Measurements from ENCODE around the gene PRDM11.

PRDM11 gene

GRCh38 chr11:45141171-45141570, 5.3 kb upstream of the PRDM11 start:
- Histone ChIP-seq H3K27me3 (ENCODE audit: control insufficient read depth in 5 of 5, insufficient read depth in 4 of 5, low read length in 5 of 5) (peaks cover 0 to 2% (median 0%) of the 10 kb centered on the region in 5 donors), H3K9ac (ENCODE audit: low read length in 5 of 5) (no peak overlapping the region), H3K4me1 (ENCODE audit: control insufficient read depth in 5 of 5, insufficient read depth in 5 of 5, low read length in 5 of 5) (peaks cover 0 to 11% (median 10%) of the 10 kb centered on the region in 5 donors), H3K4me3 (ENCODE audit: low read depth in 1 of 5, low read length in 5 of 5) (no peak overlapping the region), H3K27ac (ENCODE audit: low read depth, low read length) (no peak overlapping the region), H3K9me3 (ENCODE audit: control insufficient read depth in 5 of 5, low read length in 5 of 5) (no peaks in the 10 kb centered on the region), H3K36me3 (ENCODE audit: control insufficient read depth in 5 of 5, insufficient read depth in 5 of 5, low read length in 5 of 5) (no peaks in the 10 kb centered on the region)

GRCh38 chr11:45141631-45142030, 4.8 kb upstream of the PRDM11 start:
- Histone ChIP-seq H3K4me1 (ENCODE audit: control insufficient read depth in 5 of 5, insufficient read depth in 5 of 5, low read length in 5 of 5) (peaks cover 0 to 11% (median 10%) of the 10 kb centered on the region in 5 donors), H3K36me3 (ENCODE audit: control insufficient read depth in 5 of 5, insufficient read depth in 5 of 5, low read length in 5 of 5) (no peaks in the 10 kb centered on the region), H3K27ac (ENCODE audit: low read depth, low read length) (no peak overlapping the region), H3K27me3 (ENCODE audit: control insufficient read depth in 5 of 5, insufficient read depth in 4 of 5, low read length in 5 of 5) (peaks cover 0 to 2% (median 0%) of the 10 kb centered on the region in 5 donors), H3K9me3 (ENCODE audit: control insufficient read depth in 5 of 5, low read length in 5 of 5) (no peaks in the 10 kb centered on the region), H3K4me3 (ENCODE audit: low read depth in 1 of 5, low read length in 5 of 5) (no peak overlapping the region), H3K9ac (ENCODE audit: low read length in 5 of 5) (no peak overlapping the region)

GRCh38 chr11:45142241-45143055, 4.0 kb upstream of the PRDM11 start:
- Histone ChIP-seq H3K27me3 (ENCODE audit: control insufficient read depth in 5 of 5, insufficient read depth in 4 of 5, low read length in 5 of 5) (peaks cover 0 to under 1% (median 0%) of the 10 kb centered on the region in 5 donors), H3K9me3 (ENCODE audit: control insufficient read depth in 5 of 5, low read length in 5 of 5) (no peaks in the 10 kb centered on the region), H3K9ac (ENCODE audit: low read length in 5 of 5) (no peak overlapping the region), H3K27ac (ENCODE audit: low read depth, low read length) (no peak overlapping the region), H3K4me1 (ENCODE audit: control insufficient read depth in 5 of 5, insufficient read depth in 5 of 5, low read length in 5 of 5) (peaks cover 0 to 13% (median 12%) of the 10 kb centered on the region in 5 donors), H3K4me3 (ENCODE audit: low read depth in 1 of 5, low read length in 5 of 5) (no peak overlapping the region), H3K36me3 (ENCODE audit: control insufficient read depth in 5 of 5, insufficient read depth in 5 of 5, low read length in 5 of 5) (no peaks in the 10 kb centered on the region)

- Histone ChIP-seq H3K27me3 (ENCODE audit: control insufficient read depth in 5 of 5, insufficient read depth in 4 of 5, low read length in 5 of 5) (no peaks in the 10 kb centered on the region), H3K4me3 (ENCODE audit: low read depth in 1 of 5, low read length in 5 of 5) (no peak overlapping the region), H3K4me1 (ENCODE audit: control insufficient read depth in 5 of 5, insufficient read depth in 5 of 5, low read length in 5 of 5) (peaks cover 0 to 23% (median 21%) of the 10 kb centered on the region in 5 donors), H3K9ac (ENCODE audit: low read length in 5 of 5) (no peak overlapping the region), H3K9me3 (ENCODE audit: control insufficient read depth in 5 of 5, low read length in 5 of 5) (no peaks in the 10 kb centered on the region), H3K36me3 (ENCODE audit: control insufficient read depth in 5 of 5, insufficient read depth in 5 of 5, low read length in 5 of 5) (no peaks in the 10 kb centered on the region), H3K27ac (ENCODE audit: low read depth, low read length) (no peak overlapping the region)
Observed at GRCh38 chr11:45143494-45143893, 2.9 kb upstream of the PRDM11 start.

GRCh38 chr11:45144126-45145082, 2.0 kb upstream of the PRDM11 start:
- Histone ChIP-seq H3K4me3 (ENCODE audit: low read depth in 1 of 5, low read length in 5 of 5) (no peak overlapping the region), H3K27me3 (ENCODE audit: control insufficient read depth in 5 of 5, insufficient read depth in 4 of 5, low read length in 5 of 5) (no peaks in the 10 kb centered on the region), H3K4me1 (ENCODE audit: control insufficient read depth in 5 of 5, insufficient read depth in 5 of 5, low read length in 5 of 5) (peaks cover 0 to 24% (median 21%) of the 10 kb centered on the region in 5 donors), H3K36me3 (ENCODE audit: control insufficient read depth in 5 of 5, insufficient read depth in 5 of 5, low read length in 5 of 5) (no peaks in the 10 kb centered on the region), H3K9ac (ENCODE audit: low read length in 5 of 5) (no peak overlapping the region), H3K9me3 (ENCODE audit: control insufficient read depth in 5 of 5, low read length in 5 of 5) (no peaks in the 10 kb centered on the region), H3K27ac (ENCODE audit: low read depth, low read length) (no peak overlapping the region)

- Histone ChIP-seq H3K4me1 (ENCODE audit: control insufficient read depth in 5 of 5, insufficient read depth in 5 of 5, low read length in 5 of 5) (peaks cover 0 to 24% (median 21%) of the 10 kb centered on the region in 5 donors), H3K4me3 (ENCODE audit: low read depth in 1 of 5, low read length in 5 of 5) (peak overlapping the region in 1 of 5 donors; percentile 66), H3K9me3 (ENCODE audit: control insufficient read depth in 5 of 5, low read length in 5 of 5) (peaks cover 0 to 3% (median 0%) of the 10 kb centered on the region in 5 donors), H3K27ac (ENCODE audit: low read depth, low read length) (no peak overlapping the region), H3K36me3 (ENCODE audit: control insufficient read depth in 5 of 5, insufficient read depth in 5 of 5, low read length in 5 of 5) (no peaks in the 10 kb centered on the region), H3K27me3 (ENCODE audit: control insufficient read depth in 5 of 5, insufficient read depth in 4 of 5, low read length in 5 of 5) (no peaks in the 10 kb centered on the region), H3K9ac (ENCODE audit: low read length in 5 of 5) (no peak overlapping the region)
Observed at GRCh38 chr11:45145083-45145378, 1.4 kb upstream of the PRDM11 start.

GRCh38 chr11:45145379-45146071, 914 bp upstream of the PRDM11 start:
- Histone ChIP-seq H3K27ac (ENCODE audit: low read depth, low read length) (peak overlapping the region; percentile 95), H3K27me3 (ENCODE audit: control insufficient read depth in 5 of 5, insufficient read depth in 4 of 5, low read length in 5 of 5) (no peaks in the 10 kb centered on the region), H3K4me3 (ENCODE audit: low read depth in 1 of 5, low read length in 5 of 5) (peak overlapping the region; percentile 64 to 83 (median 73)), H3K4me1 (ENCODE audit: control insufficient read depth in 5 of 5, insufficient read depth in 5 of 5, low read length in 5 of 5) (peaks cover 0 to 24% (median 21%) of the 10 kb centered on the region in 5 donors), H3K9ac (ENCODE audit: low read length in 5 of 5) (peak overlapping the region in 4 of 5 donors; percentile 66 to 90 (median 84)), H3K9me3 (ENCODE audit: control insufficient read depth in 5 of 5, low read length in 5 of 5) (peaks cover 0 to 3% (median 0%) of the 10 kb centered on the region in 5 donors), H3K36me3 (ENCODE audit: control insufficient read depth in 5 of 5, insufficient read depth in 5 of 5, low read length in 5 of 5) (no peaks in the 10 kb centered on the region)

- Histone ChIP-seq H3K9me3 (ENCODE audit: control insufficient read depth in 5 of 5, low read length in 5 of 5) (peaks cover 0 to 3% (median 0%) of the 10 kb centered on the region in 5 donors), H3K9ac (ENCODE audit: low read length in 5 of 5) (peak overlapping the region; percentile 59 to 88 (median 79)), H3K4me3 (ENCODE audit: low read depth in 1 of 5, low read length in 5 of 5) (peak overlapping the region; percentile 80 to 88 (median 83)), H3K27ac (ENCODE audit: low read depth, low read length) (peak overlapping the region; percentile 62), H3K27me3 (ENCODE audit: control insufficient read depth in 5 of 5, insufficient read depth in 4 of 5, low read length in 5 of 5) (no peaks in the 10 kb centered on the region), H3K4me1 (ENCODE audit: control insufficient read depth in 5 of 5, insufficient read depth in 5 of 5, low read length in 5 of 5) (peaks cover 0 to 24% (median 21%) of the 10 kb centered on the region in 5 donors), H3K36me3 (ENCODE audit: control insufficient read depth in 5 of 5, insufficient read depth in 5 of 5, low read length in 5 of 5) (no peaks in the 10 kb centered on the region)
Observed at GRCh38 chr11:45147017-45147728, 734 bp downstream of the PRDM11 start.
